ENCODE data around the gene HDHD2.

The HDHD2 gene

GRCh38 chr18:47108373-47108772 lies 41.9 kb downstream of the HDHD2 start:
- peaks cover 31% of the 10 kb centered on the region; the same call in 1 of the 2 replicates for H3K36me3 ChIP-seq (ENCODE audit: insufficient read depth, low read length)
- H3K4me2 ChIP-seq (ENCODE audit: low read depth, low read length, poor library complexity, severe bottlenecking) = no peak overlapping the region
- H4K20me1 ChIP-seq (ENCODE audit: insufficient read depth, low read length, poor library complexity, severe bottlenecking) = no peaks in the 10 kb centered on the region
- no peaks in the 10 kb centered on the region for H3K9me3 ChIP-seq (ENCODE audit: insufficient read depth, low read depth, low read length)
- no peak overlapping the region for H3K9ac ChIP-seq (ENCODE audit: low read depth, low read length, poor library complexity, severe bottlenecking)
- no peak overlapping the region for H2AFZ ChIP-seq (ENCODE audit: low read length)
- H3K79me2 ChIP-seq (ENCODE audit: insufficient read depth, low read length) = no peaks in the 10 kb centered on the region
- H3K27me3 ChIP-seq (ENCODE audit: insufficient read depth, low read length, poor library complexity, severe bottlenecking) = no peaks in the 10 kb centered on the region
- H3K9me2 ChIP-seq (replicated peaks; ENCODE audit: low read depth, low read length) = no peaks in the 10 kb centered on the region
- H3K4me3 ChIP-seq (ENCODE audit: low read length, poor library complexity, severe bottlenecking) = no peak overlapping the region
- H3F3A ChIP-seq (ENCODE audit: low read depth) = no peaks in the 10 kb centered on the region
- H3K4me1 ChIP-seq (ENCODE audit: insufficient read depth, low read length, poor library complexity, severe bottlenecking) = no peaks in the 10 kb centered on the region
- no peak for TF ChIP-seq EZH2phosphoT487 (IDR thresholded peaks at IDR 0.05; ENCODE audit: borderline replicate concordance)
- TF ChIP-seq, protein P1, sequence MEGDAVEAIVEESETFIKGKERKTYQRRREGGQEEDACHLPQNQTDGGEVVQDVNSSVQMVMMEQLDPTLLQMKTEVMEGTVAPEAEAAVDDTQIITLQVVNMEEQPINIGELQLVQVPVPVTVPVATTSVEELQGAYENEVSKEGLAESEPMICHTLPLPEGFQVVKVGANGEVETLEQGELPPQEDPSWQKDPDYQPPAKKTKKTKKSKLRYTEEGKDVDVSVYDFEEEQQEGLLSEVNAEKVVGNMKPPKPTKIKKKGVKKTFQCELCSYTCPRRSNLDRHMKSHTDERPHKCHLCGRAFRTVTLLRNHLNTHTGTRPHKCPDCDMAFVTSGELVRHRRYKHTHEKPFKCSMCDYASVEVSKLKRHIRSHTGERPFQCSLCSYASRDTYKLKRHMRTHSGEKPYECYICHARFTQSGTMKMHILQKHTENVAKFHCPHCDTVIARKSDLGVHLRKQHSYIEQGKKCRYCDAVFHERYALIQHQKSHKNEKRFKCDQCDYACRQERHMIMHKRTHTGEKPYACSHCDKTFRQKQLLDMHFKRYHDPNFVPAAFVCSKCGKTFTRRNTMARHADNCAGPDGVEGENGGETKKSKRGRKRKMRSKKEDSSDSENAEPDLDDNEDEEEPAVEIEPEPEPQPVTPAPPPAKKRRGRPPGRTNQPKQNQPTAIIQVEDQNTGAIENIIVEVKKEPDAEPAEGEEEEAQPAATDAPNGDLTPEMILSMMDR (conservative IDR thresholded peaks at IDR 0.05; ENCODE audit: low read length) = no peak

- H3K4me1 ChIP-seq (ENCODE audit: insufficient read depth, low read length, poor library complexity, severe bottlenecking) = no peaks in the 10 kb centered on the region
- no peaks in the 10 kb centered on the region for H3F3A ChIP-seq (ENCODE audit: low read depth)
- no peaks in the 10 kb centered on the region for H3K9me3 ChIP-seq (ENCODE audit: insufficient read depth, low read depth, low read length)
- no peak overlapping the region for H3K4me2 ChIP-seq (ENCODE audit: low read depth, low read length, poor library complexity, severe bottlenecking)
- H4K20me1 ChIP-seq (ENCODE audit: insufficient read depth, low read length, poor library complexity, severe bottlenecking) = no peaks in the 10 kb centered on the region
- no peak for TF ChIP-seq EZH2phosphoT487 (IDR thresholded peaks at IDR 0.05; ENCODE audit: borderline replicate concordance)
- TF ChIP-seq, protein P1 (conservative IDR thresholded peaks at IDR 0.05; ENCODE audit: low read length) = peak; percentile 88
- H3K27me3 ChIP-seq (ENCODE audit: insufficient read depth, low read length, poor library complexity, severe bottlenecking) = no peaks in the 10 kb centered on the region
- H2AFZ ChIP-seq (ENCODE audit: low read length) = no peak overlapping the region
- H3K9me2 ChIP-seq (replicated peaks; ENCODE audit: low read depth, low read length) = no peaks in the 10 kb centered on the region
- H3K4me3 ChIP-seq (ENCODE audit: low read length, poor library complexity, severe bottlenecking) = no peak overlapping the region
- H3K9ac ChIP-seq (ENCODE audit: low read depth, low read length, poor library complexity, severe bottlenecking) = no peak overlapping the region
- no peaks in the 10 kb centered on the region for H3K79me2 ChIP-seq (ENCODE audit: insufficient read depth, low read length)
- no peaks in the 10 kb centered on the region; the same call in 1 of the 2 replicates for H3K36me3 ChIP-seq (ENCODE audit: insufficient read depth, low read length)
Observed at GRCh38 chr18:47100212-47100831, 50.0 kb downstream of the HDHD2 start.

DNA sequence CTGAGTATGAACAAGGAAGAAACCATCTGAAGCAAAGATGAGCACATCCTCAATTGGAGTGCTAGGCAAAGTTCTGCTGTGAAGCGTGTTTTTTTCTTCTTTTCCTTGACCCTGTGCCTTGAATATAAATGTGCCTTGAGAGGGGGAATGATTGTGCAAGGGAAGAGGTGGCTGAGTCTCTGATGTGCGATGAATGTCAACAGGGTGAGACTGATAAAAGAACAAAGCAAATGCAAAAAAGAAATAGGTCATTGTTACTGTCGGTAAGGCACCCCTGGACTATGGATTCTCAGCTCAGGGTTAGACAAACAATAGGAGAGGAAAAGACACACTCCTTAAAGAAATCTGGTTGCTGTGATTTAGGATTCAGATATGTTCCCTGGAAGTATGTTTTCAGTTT lies 54.5 kb downstream of the HDHD2 start:
- H2AFZ ChIP-seq (ENCODE audit: low read length) = no peak overlapping the region
- H3K9ac ChIP-seq (ENCODE audit: low read depth, low read length, poor library complexity, severe bottlenecking) = no peak overlapping the region
- no peaks in the 10 kb centered on the region for H3F3A ChIP-seq (ENCODE audit: low read depth)
- no peaks in the 10 kb centered on the region for H3K79me2 ChIP-seq (ENCODE audit: insufficient read depth, low read length)
- no peaks in the 10 kb centered on the region for H3K9me3 ChIP-seq (ENCODE audit: insufficient read depth, low read depth, low read length)
- H3K4me1 ChIP-seq (ENCODE audit: insufficient read depth, low read length, poor library complexity, severe bottlenecking) = peaks cover 6% of the 10 kb centered on the region
- no peak for TF ChIP-seq EZH2phosphoT487 (IDR thresholded peaks at IDR 0.05; ENCODE audit: borderline replicate concordance)
- TF ChIP-seq, protein P1 (conservative IDR thresholded peaks at IDR 0.05; ENCODE audit: low read length) = no peak
- H3K36me3 ChIP-seq (ENCODE audit: insufficient read depth, low read length) = no peaks in the 10 kb centered on the region
- no peaks in the 10 kb centered on the region for H3K27me3 ChIP-seq (ENCODE audit: insufficient read depth, low read length, poor library complexity, severe bottlenecking)
- H4K20me1 ChIP-seq (ENCODE audit: insufficient read depth, low read length, poor library complexity, severe bottlenecking) = no peaks in the 10 kb centered on the region
- no peak overlapping the region for H3K4me3 ChIP-seq (ENCODE audit: low read length, poor library complexity, severe bottlenecking)
- H3K9me2 ChIP-seq (replicated peaks; ENCODE audit: low read depth, low read length) = no peaks in the 10 kb centered on the region
- no peak overlapping the region for H3K4me2 ChIP-seq (ENCODE audit: low read depth, low read length, poor library complexity, severe bottlenecking)
